Mesodermal cell (in vitro differentiated cells): Measurements from ENCODE around the gene HEPACAM. TPM values are rescaled to one million over a fixed set of nuclear protein-coding genes. Genes with fewer than 3 reads are reported as not detected.
"Not testable (repeated sequence)": the region's sequence is repeated elsewhere in the genome, so short reads cannot be mapped to it uniquely, and the experiment has no call there.

ENCODE experiments used
- H3K27ac ChIP-seq: 2 replicates; pipeline ENCODE4 v1.7.0; 2013; ENCODE audit warnings: mild to moderate bottlenecking, low read depth, low read length, moderate library complexity; ENCODE audit not compliant: severe bottlenecking
- H3K36me3 ChIP-seq: 2 replicates; pipeline ENCODE4 v1.7.1; 2013; ENCODE audit warnings: mild to moderate bottlenecking, low read length, moderate library complexity; ENCODE audit not compliant: control insufficient read depth, insufficient read depth
- H3K4me1 ChIP-seq: one replicate; pipeline ENCODE4 v1.7.1; 2013; ENCODE audit warnings: mild to moderate bottlenecking, low read length; ENCODE audit not compliant: insufficient read depth, control insufficient read depth, poor library complexity, severe bottlenecking
- H3K4me3 ChIP-seq: 2 replicates; pipeline ENCODE4 v1.7.0; 2013; ENCODE audit warnings: low read length, control low read depth, mild to moderate bottlenecking; ENCODE audit not compliant: insufficient read depth, poor library complexity, severe bottlenecking; ENCODE audit errors: extremely low read depth
- H3K9me3 ChIP-seq: 2 replicates; pipeline ENCODE4 v1.7.1; 2013; ENCODE audit warnings: mild to moderate bottlenecking, low read length, moderate library complexity; ENCODE audit not compliant: control insufficient read depth
- WGBS, 2 experiments: methylation state at CpG; one replicate each; pipeline ENCODE4 v1.1.5; 2013; ENCODE audit warnings: missing lambda C conversion rate in 2 of 2; ENCODE audit not compliant: insufficient coverage in 2 of 2; 5-methylcytosine and 5-hydroxymethylcytosine counted together
- polyA plus RNA-seq, 2 experiments: library from polyadenylated mRNA; stranded (reverse); fragments of 50-300 nt; gene quantifications; one replicate each; pipeline ENCODE4 v1.2.3, GENCODE V29; 2013

The HEPACAM gene
- 0.15 TPM for polyA plus RNA-seq (2013, experiment 1 of 2)
- polyA plus RNA-seq (2013, experiment 2 of 2) = not detected

DNA sequence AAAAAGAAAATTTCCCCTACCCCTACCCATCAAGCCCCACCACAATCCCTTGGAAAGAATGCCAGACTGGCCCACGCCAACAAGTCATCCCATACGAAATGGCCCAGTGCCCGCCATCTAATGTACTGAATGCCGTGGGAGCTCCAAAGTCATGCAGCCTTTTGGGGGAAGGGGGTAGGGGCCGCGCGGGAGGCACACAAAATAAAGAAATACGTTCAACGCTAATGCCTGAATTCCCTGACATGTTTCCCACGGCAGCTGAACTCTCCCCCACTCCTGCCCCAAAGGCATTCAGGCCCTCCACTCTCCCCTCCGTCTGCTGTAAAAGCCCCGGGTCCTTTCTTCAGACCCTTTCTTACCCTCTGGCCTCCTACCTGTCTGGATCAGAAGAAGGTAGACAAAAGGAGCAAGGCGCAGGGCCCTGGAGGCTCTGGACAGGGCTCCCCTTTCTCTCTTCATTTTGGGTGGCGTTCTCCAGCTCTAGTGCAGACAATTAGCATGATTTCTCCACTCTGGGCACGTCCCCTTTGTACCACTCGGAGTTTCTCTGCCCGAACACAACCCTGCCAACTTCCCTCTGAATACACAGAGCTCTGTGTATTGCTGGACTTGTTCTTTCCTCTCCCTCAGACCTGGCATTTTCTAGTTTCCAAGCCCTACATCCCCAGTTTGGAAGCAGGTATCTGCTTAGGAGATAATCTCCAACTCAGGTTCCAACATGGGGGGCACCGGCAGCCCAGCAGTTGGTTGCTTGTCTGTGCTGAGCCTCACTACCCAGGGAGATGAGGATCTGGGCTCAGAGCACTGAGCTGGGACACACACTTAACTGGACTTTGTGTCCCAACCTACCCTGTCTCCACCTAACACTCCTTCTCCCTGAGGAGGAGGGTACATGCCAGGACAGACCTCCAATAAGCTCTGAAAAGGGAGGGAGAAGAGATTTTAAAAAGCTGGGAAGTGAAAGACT is at the start of gene HEPACAM:
TSS of gene HEPACAM (minus strand) at position 500 of the 967 bp plus-strand sequence. CDS start at position 459, 41 bp downstream.
- WGBS, 2 experiments = 92 to 98% methylated on average over 16 to 17 of the region's 18 CpGs
- Histone ChIP-seq H3K4me1 (no peaks in the 10 kb centered on the region), H3K27ac (no peak within 1 kb of the TSS), H3K36me3 (no peaks in the 10 kb centered on the region), H3K4me3 (no peak within 1 kb of the TSS), H3K9me3 (no peaks in the 10 kb centered on the region)

GRCh38 chr11:124984512-124984854 is 48.6 kb upstream of the HEPACAM start:
- H3K4me3 ChIP-seq = no peak overlapping the region
- no peaks in the 10 kb centered on the region for H3K9me3 ChIP-seq
- peaks cover 5% of the 10 kb centered on the region for H3K36me3 ChIP-seq
- 89 to 100% methylated on average over 1 to 2 of the region's 3 CpGs for WGBS, 2 experiments
- H3K4me1 ChIP-seq = no peaks in the 10 kb centered on the region
- H3K27ac ChIP-seq = no peak overlapping the region

GRCh38 chr11:124983674-124984511 is 48.0 kb upstream of the HEPACAM start:
- no peak overlapping the region for H3K4me3 ChIP-seq
- 85 to 87% methylated on average over 14 to 17 of the region's 17 CpGs for WGBS, 2 experiments
- peaks cover 5% of the 10 kb centered on the region for H3K36me3 ChIP-seq
- H3K27ac ChIP-seq = no peak overlapping the region
- no peaks in the 10 kb centered on the region for H3K4me1 ChIP-seq
- no peaks in the 10 kb centered on the region for H3K9me3 ChIP-seq

GRCh38 chr11:124982043-124982442 is 46.2 kb upstream of the HEPACAM start:
- Histone ChIP-seq H3K36me3 (peaks cover under 1% of the 10 kb centered on the region), H3K4me3 (no peak overlapping the region), H3K9me3 (no peaks in the 10 kb centered on the region), H3K27ac (no peak overlapping the region), H3K4me1 (no peaks in the 10 kb centered on the region)

- H3K27ac ChIP-seq = no peak overlapping the region
- no peaks in the 10 kb centered on the region for H3K9me3 ChIP-seq
- H3K4me1 ChIP-seq = no peaks in the 10 kb centered on the region
- H3K36me3 ChIP-seq = no peaks in the 10 kb centered on the region
- no CpG with 5 or more reads among the region's 2 CpGs for WGBS, 2 experiments
- no peak overlapping the region for H3K4me3 ChIP-seq
These were observed 42.5 kb upstream of the HEPACAM start for GRCh38 chr11:124978316-124978715.

GRCh38 chr11:124977006-124977405 is 41.2 kb upstream of the HEPACAM start:
- no peak overlapping the region for H3K27ac ChIP-seq
- WGBS, 2 experiments = 100% methylated on average over 1 of the region's 2 CpGs; no CpG with 5 or more reads in 1 of the 2 experiments

DNA sequence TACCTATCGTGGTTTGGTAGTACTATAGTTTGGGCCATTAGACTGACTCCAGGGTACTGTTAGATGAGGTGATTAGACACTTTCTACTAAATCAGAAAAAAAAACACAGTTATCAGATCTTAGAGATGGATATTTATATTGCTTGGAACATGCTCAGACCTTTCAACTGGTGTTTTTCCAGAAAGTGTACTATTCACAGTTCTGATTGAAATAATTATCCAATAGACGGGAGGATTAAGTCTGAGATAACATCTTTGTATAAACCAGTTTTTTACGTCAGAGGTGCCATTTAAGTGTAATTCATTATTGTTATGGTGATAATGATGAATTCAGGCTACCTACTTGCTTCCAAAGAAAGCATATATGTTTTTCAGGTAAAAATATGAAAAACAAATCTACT is 40.7 kb upstream of the HEPACAM start:
- Histone ChIP-seq H3K4me3 (no peak overlapping the region), H3K36me3 (no peaks in the 10 kb centered on the region), H3K27ac (no peak overlapping the region), H3K4me1 (no peaks in the 10 kb centered on the region), H3K9me3 (no peaks in the 10 kb centered on the region)
- WGBS, 2 experiments = no CpG with 5 or more reads among the region's 3 CpGs

More at GRCh38 chr11:124977006-124977405, 41.2 kb upstream of the HEPACAM start:
- no peaks in the 10 kb centered on the region for H3K4me1 ChIP-seq
- no peaks in the 10 kb centered on the region for H3K9me3 ChIP-seq
- H3K36me3 ChIP-seq = no peaks in the 10 kb centered on the region
- no peak overlapping the region for H3K4me3 ChIP-seq

DNA sequence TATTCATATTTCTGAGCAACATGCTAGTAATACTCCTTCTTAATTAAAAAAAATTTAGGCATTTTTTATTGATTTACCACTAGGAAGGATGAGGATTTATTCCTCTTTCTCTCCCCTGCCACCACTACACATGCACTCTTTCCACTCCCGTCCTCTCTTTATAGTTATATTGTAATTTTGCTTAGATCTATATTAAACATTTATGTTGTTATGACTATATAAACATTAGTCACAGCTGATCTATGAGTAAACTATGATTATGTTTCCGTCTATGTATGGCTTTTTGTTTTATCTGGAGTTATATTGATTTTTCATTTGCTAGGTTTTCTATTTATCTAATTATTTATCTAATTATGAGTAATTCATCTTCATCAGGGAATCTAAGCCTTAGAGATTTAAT is 36.0 kb upstream of the HEPACAM start:
- Histone ChIP-seq H3K9me3 (no peaks in the 10 kb centered on the region), H3K4me1 (no peaks in the 10 kb centered on the region), H3K4me3 (no peak overlapping the region), H3K27ac (no peak overlapping the region), H3K36me3 (no peaks in the 10 kb centered on the region)
- WGBS, 2 experiments = no CpG with 5 or more reads among the region's 2 CpGs

DNA sequence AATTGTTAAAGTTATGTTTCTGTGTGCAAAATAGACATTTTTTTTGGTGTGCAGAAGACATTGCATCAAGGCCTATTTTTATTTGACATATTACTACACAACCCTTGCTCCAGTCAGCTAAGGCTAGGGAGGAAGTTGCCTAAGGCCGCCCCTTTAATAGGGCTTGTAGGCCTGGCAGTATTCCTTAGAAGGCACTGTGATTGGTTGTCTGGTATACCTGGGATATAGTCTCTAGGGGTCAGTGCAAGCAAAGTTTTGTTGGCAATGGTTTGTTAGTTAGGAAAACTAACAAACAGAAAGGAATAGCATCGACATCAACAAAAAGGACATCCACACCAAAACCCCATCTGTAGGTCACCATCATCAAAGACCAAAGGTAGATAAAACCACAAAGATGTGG is 35.1 kb upstream of the HEPACAM start:
- no peaks in the 10 kb centered on the region for H3K36me3 ChIP-seq
- no peaks in the 10 kb centered on the region for H3K9me3 ChIP-seq
- 20% methylated on average over 1 of the region's 2 CpGs; no CpG with 5 or more reads in 1 of the 2 experiments for WGBS, 2 experiments
- H3K4me1 ChIP-seq = no peaks in the 10 kb centered on the region
- H3K4me3 ChIP-seq = no peak overlapping the region
- H3K27ac ChIP-seq = no peak overlapping the region

- WGBS, 2 experiments = 85 to 90% methylated on average over 11 to 13 of the region's 13 CpGs
- not testable (repeated sequence) for H3K4me3 ChIP-seq, H3K9me3 ChIP-seq
These were observed 32.4 kb upstream of the HEPACAM start for GRCh38 chr11:124968197-124968596.

More at GRCh38 chr11:124968197-124968596, 32.4 kb upstream of the HEPACAM start:
- not testable (repeated sequence) for H3K27ac ChIP-seq, H3K36me3 ChIP-seq, H3K4me1 ChIP-seq
